ENCODE data around the gene CABLES2.
"Not testable (repeated sequence)": the region's sequence is repeated elsewhere in the genome, so short reads cannot be mapped to it uniquely, and the experiment has no call there.

DNA sequence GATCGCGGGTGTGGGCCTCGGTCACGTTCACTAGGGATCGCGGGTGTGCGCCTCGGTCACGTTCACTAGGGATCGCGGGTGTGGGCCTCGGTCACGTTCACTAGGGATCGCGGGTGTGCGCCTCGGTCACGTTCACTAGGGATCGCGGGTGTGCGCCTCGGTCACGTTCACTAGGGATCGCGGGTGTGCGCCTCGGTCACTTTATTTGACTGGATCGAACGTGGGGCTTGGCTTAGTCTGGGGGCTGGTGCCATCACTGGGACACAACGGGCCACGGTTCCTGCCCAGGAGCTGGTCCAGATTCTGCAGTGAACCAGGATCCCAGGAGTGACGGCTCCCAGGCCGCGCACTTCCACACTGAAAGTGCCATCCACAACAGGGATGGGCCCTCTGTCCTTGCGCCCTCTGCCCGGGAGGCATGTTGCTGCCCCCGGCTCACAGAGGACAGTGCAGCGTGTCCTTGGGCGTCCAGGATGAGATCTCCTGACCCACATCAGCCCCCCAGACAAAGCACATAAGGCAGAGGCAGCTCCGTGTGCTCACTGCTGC lies 33.4 kb downstream of the CABLES2 start:
- TF ChIP-seq, protein P1, sequence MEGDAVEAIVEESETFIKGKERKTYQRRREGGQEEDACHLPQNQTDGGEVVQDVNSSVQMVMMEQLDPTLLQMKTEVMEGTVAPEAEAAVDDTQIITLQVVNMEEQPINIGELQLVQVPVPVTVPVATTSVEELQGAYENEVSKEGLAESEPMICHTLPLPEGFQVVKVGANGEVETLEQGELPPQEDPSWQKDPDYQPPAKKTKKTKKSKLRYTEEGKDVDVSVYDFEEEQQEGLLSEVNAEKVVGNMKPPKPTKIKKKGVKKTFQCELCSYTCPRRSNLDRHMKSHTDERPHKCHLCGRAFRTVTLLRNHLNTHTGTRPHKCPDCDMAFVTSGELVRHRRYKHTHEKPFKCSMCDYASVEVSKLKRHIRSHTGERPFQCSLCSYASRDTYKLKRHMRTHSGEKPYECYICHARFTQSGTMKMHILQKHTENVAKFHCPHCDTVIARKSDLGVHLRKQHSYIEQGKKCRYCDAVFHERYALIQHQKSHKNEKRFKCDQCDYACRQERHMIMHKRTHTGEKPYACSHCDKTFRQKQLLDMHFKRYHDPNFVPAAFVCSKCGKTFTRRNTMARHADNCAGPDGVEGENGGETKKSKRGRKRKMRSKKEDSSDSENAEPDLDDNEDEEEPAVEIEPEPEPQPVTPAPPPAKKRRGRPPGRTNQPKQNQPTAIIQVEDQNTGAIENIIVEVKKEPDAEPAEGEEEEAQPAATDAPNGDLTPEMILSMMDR (IDR thresholded peaks at IDR 0.05): not testable (repeated sequence)
- not testable (repeated sequence) for TF ChIP-seq POLR2A (IDR thresholded peaks at IDR 0.05)

Measured in uterus (tissue), 2 donors.